AG08396 (cell line): Measurements from ENCODE around the gene SYT4.

ENCODE experiments used
- DNase-seq: peaks from one replicate; pipeline ENCODE4 v3.0.0; 2012; ENCODE audit warnings: low spot score, mixed read lengths

The SYT4 gene

DNA sequence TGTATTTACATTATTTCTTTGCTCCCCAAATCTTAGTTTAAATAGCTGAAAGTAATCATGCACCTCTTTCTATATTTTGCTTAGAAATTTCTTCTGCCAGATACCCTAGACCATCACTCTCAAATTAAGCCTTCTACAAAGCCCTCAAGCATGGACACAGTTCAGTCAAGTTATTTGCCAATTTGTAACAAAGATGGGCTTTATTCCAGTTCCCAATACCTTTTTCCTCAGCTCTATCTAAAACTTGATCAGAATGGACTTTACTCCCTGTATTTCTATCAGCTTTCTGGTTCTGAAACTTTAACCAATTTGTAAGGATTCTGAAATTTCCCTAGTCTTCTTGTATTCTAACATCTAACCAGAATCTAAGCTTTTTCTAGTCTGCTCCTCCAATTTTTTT is 56.6 kb downstream of the SYT4 start:
- no peak for DNase-seq
